ENCODE measurements around the gene CACNA1D.

CACNA1D gene

GRCh38 chr3:53579636-53580035 is 85.2 kb downstream of the CACNA1D start:
- DNase-seq (ENCODE audit: low spot score), result no peak

GRCh38 chr3:53581671-53582070 is 87.3 kb downstream of the CACNA1D start:
- DNase-seq (ENCODE audit: low spot score), result no peak

GRCh38 chr3:53583161-53583690 is 88.8 kb downstream of the CACNA1D start:
- no peak for DNase-seq (ENCODE audit: low spot score)

GRCh38 chr3:53585049-53585448 is 90.6 kb downstream of the CACNA1D start:
- DNase-seq (ENCODE audit: low spot score), result no peak

GRCh38 chr3:53585627-53586026 is 91.2 kb downstream of the CACNA1D start:
- no peak for DNase-seq (ENCODE audit: low spot score)

GRCh38 chr3:53588122-53588521 is 93.7 kb downstream of the CACNA1D start:
- no peak for DNase-seq (ENCODE audit: low spot score)

- no peak for DNase-seq (ENCODE audit: low spot score)
Observed at GRCh38 chr3:53589201-53589600, 94.8 kb downstream of the CACNA1D start.

- DNase-seq (ENCODE audit: low spot score), result no peak
Observed at GRCh38 chr3:53589806-53590205, 95.4 kb downstream of the CACNA1D start.

- no peak for DNase-seq (ENCODE audit: low spot score)
Observed at GRCh38 chr3:53590606-53591005, 96.2 kb downstream of the CACNA1D start.

- DNase-seq (ENCODE audit: low spot score), result no peak
Observed at GRCh38 chr3:53591646-53592045, 97.2 kb downstream of the CACNA1D start.

GRCh38 chr3:53592862-53593261 is 98.5 kb downstream of the CACNA1D start:
- no peak for DNase-seq (ENCODE audit: low spot score)

- no peak for DNase-seq (ENCODE audit: low spot score)
Observed at GRCh38 chr3:53593611-53594010, 99.2 kb downstream of the CACNA1D start.

- DNase-seq (ENCODE audit: low spot score), result no peak
Observed at GRCh38 chr3:53594276-53594675, 99.9 kb downstream of the CACNA1D start.

- DNase-seq (ENCODE audit: low spot score), result no peak
Observed at GRCh38 chr3:53595660-53596059, 101.2 kb downstream of the CACNA1D start.

GRCh38 chr3:53597136-53597915 is 102.9 kb downstream of the CACNA1D start:
- DNase-seq (ENCODE audit: low spot score), result no peak

- DNase-seq (ENCODE audit: low spot score), result no peak
Observed at GRCh38 chr3:53599771-53600170, 105.4 kb downstream of the CACNA1D start.

- DNase-seq (ENCODE audit: low spot score), result no peak
Observed at GRCh38 chr3:53602866-53603265, 108.5 kb downstream of the CACNA1D start.

GRCh38 chr3:53604232-53604631 is 109.8 kb downstream of the CACNA1D start:
- no peak for DNase-seq (ENCODE audit: low spot score)

- DNase-seq (ENCODE audit: low spot score), result no peak
Observed at GRCh38 chr3:53606793-53607192, 112.4 kb downstream of the CACNA1D start.

GRCh38 chr3:53612508-53612907 is 118.1 kb downstream of the CACNA1D start:
- DNase-seq (ENCODE audit: low spot score), result no peak

GRCh38 chr3:53613125-53613524 is 118.7 kb downstream of the CACNA1D start:
- no peak for DNase-seq (ENCODE audit: low spot score)

GRCh38 chr3:53614307-53614706 is 119.9 kb downstream of the CACNA1D start:
- DNase-seq (ENCODE audit: low spot score), result no peak

- DNase-seq (ENCODE audit: low spot score), result no peak
Observed at GRCh38 chr3:53616321-53616720, 121.9 kb downstream of the CACNA1D start.
